ENCODE results near the gene METTL16.

- TF ChIP-seq CTCF (IDR thresholded peaks at IDR 0.05; ENCODE audit: poor library complexity) (no peak), EZH2 (IDR thresholded peaks at IDR 0.05; ENCODE audit: borderline replicate concordance) (no peak)
Measured at GRCh38 chr17:2475056-2475455, 36.6 kb downstream of the METTL16 start.
